GM18951 (cell line): ENCODE data around the gene ENTR1.
"Not testable (repeated sequence)": the region's sequence is repeated elsewhere in the genome, so short reads cannot be mapped to it uniquely, and the experiment has no call there.

Source experiments
- POLR2A ChIP-seq: IDR thresholded peaks from 4 replicates; pipeline ENCODE4 v1.6.1; 2011; ENCODE audit warnings: mild to moderate bottlenecking; ENCODE audit not compliant: insufficient read length, insufficient read depth; ENCODE audit errors: extremely low read depth
- in situ Hi-C: fragments of 300-500 bp; cut with MboI; formaldehyde crosslinking; loops from one replicate; pipeline ENCODE4 v1.12.0; 2022; ENCODE audit warnings: low sequenced_read_pairs, mixed read lengths, inconsistent platforms; ENCODE audit not compliant: unreplicated experiment

Gene ENTR1

DNA sequence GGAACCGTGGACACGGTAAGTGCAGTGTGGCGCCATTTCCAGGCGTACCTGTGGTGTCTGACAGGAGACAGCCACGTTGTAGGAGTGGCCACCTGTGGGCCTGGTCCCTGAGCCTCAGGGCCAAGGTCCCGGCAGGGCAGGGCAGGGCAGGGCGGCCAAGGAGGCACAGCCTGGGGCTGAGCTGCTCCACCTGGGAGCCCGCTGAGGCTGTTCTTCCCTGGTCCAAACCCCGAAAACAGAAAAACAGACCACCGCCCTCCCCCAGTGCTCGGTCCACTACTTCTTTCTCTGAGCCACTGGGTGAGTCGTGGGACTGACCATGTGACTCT, 8.6 kb upstream of the ENTR1 start:
- in situ Hi-C loops = no loop called here
- TF ChIP-seq POLR2A = no peak

DNA sequence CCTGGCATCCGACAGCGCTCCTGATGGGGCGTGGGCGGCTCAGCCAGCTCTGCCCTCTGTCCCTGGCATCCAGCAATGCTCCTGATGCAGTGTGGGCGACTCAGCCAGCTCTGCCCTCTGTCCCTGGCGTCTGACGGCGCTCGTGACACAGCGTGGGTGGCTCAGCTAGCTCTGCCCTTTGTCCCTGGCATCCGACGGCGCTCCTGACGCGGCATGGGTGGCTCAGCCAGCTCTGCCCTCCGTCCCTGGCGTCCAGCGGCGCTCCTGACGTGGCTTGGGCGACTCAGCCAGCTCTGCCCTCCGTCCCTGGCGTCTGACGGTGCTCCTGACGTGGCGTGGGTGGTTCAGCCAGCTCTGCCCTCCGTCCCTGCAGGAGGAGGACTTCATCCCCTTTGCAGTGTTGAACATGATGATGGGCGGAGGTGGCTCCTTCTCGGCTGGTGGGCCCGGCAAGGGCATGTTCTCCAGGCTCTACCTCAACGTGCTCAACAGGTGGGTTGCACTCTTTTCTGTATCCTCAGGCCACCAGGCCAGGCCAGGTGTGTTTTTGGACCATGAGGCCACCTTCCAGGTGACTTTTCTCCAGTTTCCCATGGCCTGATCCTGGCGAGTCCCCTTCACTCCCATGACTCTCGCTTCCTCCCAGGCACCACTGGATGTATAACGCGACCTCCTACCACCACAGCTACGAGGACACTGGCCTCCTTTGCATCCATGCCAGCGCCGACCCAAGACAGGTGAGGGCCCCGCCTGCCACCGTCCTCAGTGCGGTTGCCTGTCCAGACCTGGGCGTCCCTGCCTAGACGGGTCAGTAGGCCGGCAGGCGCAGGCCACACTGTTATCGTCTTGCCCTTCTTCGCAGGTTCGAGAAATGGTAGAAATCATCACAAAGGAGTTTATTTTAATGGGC, 8.0 kb upstream of the ENTR1 start:
- in situ Hi-C loops = no loop called here
- TF ChIP-seq POLR2A = no peak

DNA sequence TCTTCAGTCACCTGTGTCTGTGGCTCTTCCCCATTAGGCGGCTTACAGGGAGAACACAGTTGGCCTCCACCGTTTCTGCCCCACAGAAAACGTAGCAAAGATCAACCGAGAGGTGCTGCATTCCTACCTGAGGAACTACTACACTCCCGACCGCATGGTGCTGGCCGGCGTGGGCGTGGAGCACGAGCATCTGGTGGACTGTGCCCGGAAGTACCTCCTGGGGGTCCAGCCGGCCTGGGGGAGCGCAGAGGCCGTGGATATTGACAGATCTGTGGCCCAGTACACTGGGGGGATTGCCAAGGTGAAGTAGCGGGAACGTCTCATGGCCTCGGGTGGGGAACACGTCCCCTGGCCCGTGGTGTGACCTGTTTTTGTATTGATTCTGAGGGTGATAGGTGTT, 6.5 kb upstream of the ENTR1 start:
- in situ Hi-C loops = no loop called here
- TF ChIP-seq POLR2A = no peak

- in situ Hi-C loops = no loop called here
Observed at GRCh38 chr9:136416427-136416826, 6.0 kb upstream of the ENTR1 start.

GRCh38 chr9:136412962-136413361, 2.5 kb upstream of the ENTR1 start:
- in situ Hi-C loops = no loop called here
- no peak for TF ChIP-seq POLR2A

More at GRCh38 chr9:136416427-136416826, 6.0 kb upstream of the ENTR1 start:
- TF ChIP-seq POLR2A = no peak

- no peak for TF ChIP-seq POLR2A
- in situ Hi-C loops = no loop called here
Observed at GRCh38 chr9:136411378-136411777, 964 bp upstream of the ENTR1 start.

DNA sequence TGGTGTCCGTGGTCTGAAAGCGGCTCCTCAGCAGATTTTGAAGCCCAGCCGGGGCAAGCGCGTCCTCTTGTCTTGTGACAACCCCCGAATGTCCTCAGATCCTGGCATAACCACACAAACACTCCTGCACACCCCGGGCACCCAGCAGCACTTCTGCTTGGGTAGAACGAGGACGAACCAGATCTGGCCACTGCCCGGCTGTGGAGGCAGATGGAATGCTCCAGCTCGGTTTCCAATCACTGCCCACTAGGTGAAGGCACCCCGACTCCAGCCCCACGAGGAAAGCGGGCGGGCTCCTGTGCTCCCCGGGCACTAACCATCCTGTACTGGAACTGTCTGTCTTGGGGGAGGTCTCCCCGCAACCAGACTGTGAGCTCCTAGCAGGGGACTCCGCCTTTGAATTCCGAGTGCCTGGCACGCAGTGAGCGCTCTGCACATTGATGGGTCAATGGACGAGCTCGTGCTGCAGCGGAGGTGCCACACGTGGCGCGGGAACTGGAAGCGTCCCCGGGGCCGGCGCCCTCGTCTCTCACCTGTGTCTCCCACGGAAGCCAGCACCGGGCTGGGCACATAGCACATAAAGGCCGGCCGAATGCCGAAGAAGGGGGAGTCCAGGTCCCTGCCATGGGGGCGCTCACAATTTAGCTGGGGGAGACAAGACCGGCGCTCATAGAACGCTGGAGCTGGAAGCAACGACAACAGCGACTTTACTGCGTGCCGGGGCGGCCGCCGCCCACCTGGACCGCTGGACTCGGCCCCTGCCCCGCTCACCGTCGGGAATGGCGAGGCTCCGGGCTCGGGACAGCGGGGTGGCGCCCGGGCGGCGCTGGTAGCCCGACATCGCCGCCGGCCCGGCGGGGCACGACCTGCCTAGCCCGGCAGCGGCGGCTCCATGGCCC, 608 bp downstream of the ENTR1 start:
- no peak for TF ChIP-seq POLR2A
- in situ Hi-C loops = no loop called here

GRCh38 chr9:136407911-136408310, 2.5 kb downstream of the ENTR1 start:
- no peak for TF ChIP-seq POLR2A

GRCh38 chr9:136407061-136407460, 3.4 kb downstream of the ENTR1 start:
- in situ Hi-C loops = not testable (repeated sequence)

More at GRCh38 chr9:136407911-136408310, 2.5 kb downstream of the ENTR1 start:
- in situ Hi-C loops = no loop called here

GRCh38 chr9:136405904-136406303, 4.5 kb downstream of the ENTR1 start:
- in situ Hi-C loops = not testable (repeated sequence)

GRCh38 chr9:136405481-136405880, 4.9 kb downstream of the ENTR1 start:
- no peak for TF ChIP-seq POLR2A
- in situ Hi-C loops = no loop called here

GRCh38 chr9:136404801-136405136, 5.6 kb downstream of the ENTR1 start:
- in situ Hi-C loops = no loop called here
- no peak for TF ChIP-seq POLR2A

GRCh38 chr9:136403915-136404800, 6.3 kb downstream of the ENTR1 start:
- in situ Hi-C loops = no loop called here
- TF ChIP-seq POLR2A = no peak
